H1 (cell line): ENCODE results near the gene CAMTA1. TPM values are rescaled to one million over a fixed set of nuclear protein-coding genes. Genes with fewer than 3 reads are reported as not detected.

Source experiments
- CTCF ChIA-PET: fragments of 300-600 bp; sonication (Branson Sonifier 250); formaldehyde crosslinking; loops from one replicate; lab custom pipeline; 2021; ENCODE audit not compliant: partially characterized antibody; lab: Charles Lee
- POLR2A ChIA-PET: fragments of 300-600 bp; sonication (Branson Sonifier 250); formaldehyde crosslinking; loops from one replicate; lab custom pipeline; 2021; ENCODE audit warnings: inconsistent platforms; ENCODE audit not compliant: partially characterized antibody; lab: Charles Lee
- DNase-seq, 2 experiments: peaks; one replicate each; pipeline versions ENCODE4 v3.0.0 to v3.0.0-alpha.2; 2010 to 2022; ENCODE audit warnings: low spot score in 2 of 2, low read depth in 1 of 2, mixed read lengths in 1 of 2
- FAIRE-seq: peaks from 2 replicates; lab custom pipeline; 2011; peaks lifted over from hg19 to GRCh38; lab: Jason Lieb, UNC
- H2AFZ ChIP-seq: 2 replicates; pipeline ENCODE4 v1.8.1; 2012; ENCODE audit warnings: low read length, inconsistent platforms
- H2AK5ac ChIP-seq: 2 replicates; pipeline ENCODE4 v1.6.1; 2013; ENCODE audit warnings: low read depth, low read length
- H2BK120ac ChIP-seq: replicated peaks from 2 replicates; pipeline ENCODE3; 2013; ENCODE audit warnings: low read depth, low read length, inconsistent platforms
- H2BK12ac ChIP-seq: 2 replicates; pipeline ENCODE4 v1.6.1; 2013; ENCODE audit warnings: low read depth, low read length
- H2BK15ac ChIP-seq: 2 replicates; pipeline ENCODE4 v1.6.1; 2013; ENCODE audit warnings: low read length
- H2BK20ac ChIP-seq: 2 replicates; pipeline ENCODE4 v1.6.1; 2013; ENCODE audit warnings: low read length
- H2BK5ac ChIP-seq: 2 replicates; pipeline ENCODE4 v1.6.1; 2013; ENCODE audit warnings: low read depth, low read length
- H3K14ac ChIP-seq: 2 replicates; pipeline ENCODE4 v1.6.1; 2013; ENCODE audit warnings: inconsistent platforms; ENCODE audit not compliant: insufficient read length
- H3K18ac ChIP-seq: 2 replicates; pipeline ENCODE4 v1.6.1; 2013; ENCODE audit warnings: low read length; ENCODE audit errors: extremely low read depth
- H3K23ac ChIP-seq: 2 replicates; pipeline ENCODE4 v1.6.1; 2013; ENCODE audit warnings: inconsistent platforms; ENCODE audit not compliant: insufficient read length
- H3K23me2 ChIP-seq: 2 replicates; pipeline ENCODE4 v1.6.1; 2013; ENCODE audit warnings: low read depth, low read length
- H3K27ac ChIP-seq: 2 replicates; pipeline ENCODE4 v1.6.1; 2011; ENCODE audit warnings: low read depth, low read length, inconsistent platforms
- H3K27me3 ChIP-seq, 4 experiments: replicated peaks in 1 of 4; 1 replicate in 1 of 4; 2 replicates in 3 of 4; pipeline versions ENCODE4 v1.6.1 to v1.8.1; 2011 to 2013; ENCODE audit warnings: low read length in 3 of 4, mild to moderate bottlenecking in 3 of 4, inconsistent platforms in 2 of 4, mixed read lengths in 2 of 4, moderate library complexity in 1 of 4; ENCODE audit not compliant: control insufficient read depth in 3 of 4, insufficient read depth in 3 of 4; ENCODE audit errors: extremely low read depth in 1 of 4
- H3K36me3 ChIP-seq, 4 experiments: 2 replicates each; pipeline versions ENCODE4 v1.6.1 to v1.8.1; 2011 to 2013; ENCODE audit warnings: mild to moderate bottlenecking in 4 of 4, low read length in 3 of 4, moderate library complexity in 2 of 4, control low read depth in 1 of 4, inconsistent platforms in 1 of 4; ENCODE audit not compliant: insufficient read depth in 4 of 4, control insufficient read depth in 2 of 4
- H3K4ac ChIP-seq: replicated peaks from 2 replicates; pipeline ENCODE3; 2013; ENCODE audit warnings: low read length, low read depth, mixed read lengths, inconsistent platforms; ENCODE audit not compliant: insufficient read length
- H3K4me1 ChIP-seq, 4 experiments: replicated peaks in 1 of 4; 1 replicate in 1 of 4; 2 replicates in 3 of 4; pipeline versions ENCODE4 v1.6.1 to v1.8.1; 2011 to 2013; ENCODE audit warnings: low read length in 3 of 4, inconsistent platforms in 2 of 4, mixed read lengths in 1 of 4; ENCODE audit not compliant: insufficient read depth in 4 of 4, control insufficient read depth in 3 of 4
- H3K4me2 ChIP-seq, 2 experiments: 2 replicates each; pipeline versions ENCODE4 v1.6.1 to v1.8.1; 2011 to 2013; ENCODE audit warnings: low read depth in 2 of 2, low read length in 2 of 2, control low read depth in 1 of 2, inconsistent platforms in 1 of 2, mild to moderate bottlenecking in 1 of 2; ENCODE audit not compliant: insufficient read depth in 1 of 2
- H3K4me3 ChIP-seq, 4 experiments: fragments of 200-600, 300-600 bp in 1 of 4; sonication (generic), shearing (Covaris generic), sonication (Bioruptor Twin) in 1 of 4; 2 replicates each; pipeline versions ENCODE4 v1.5.1 to v1.8.1; 2011 to 2016; ENCODE audit warnings: low read length in 4 of 4, low read depth in 3 of 4, control low read depth in 2 of 4, inconsistent platforms in 2 of 4, mild to moderate bottlenecking in 2 of 4, mixed read lengths in 1 of 4, moderate library complexity in 1 of 4; ENCODE audit not compliant: insufficient read depth in 2 of 4; ENCODE audit errors: extremely low read depth in 1 of 4
- H3K56ac ChIP-seq: replicated peaks from 2 replicates; pipeline ENCODE3; 2013; ENCODE audit warnings: low read depth, mild to moderate bottlenecking, mixed read lengths, low read length, inconsistent platforms; ENCODE audit not compliant: insufficient read length
- H3K79me1 ChIP-seq: 2 replicates; pipeline ENCODE4 v1.6.1; 2013; ENCODE audit warnings: low read depth, low read length, control low read depth
- H3K79me2 ChIP-seq, 2 experiments: 2 replicates each; pipeline versions ENCODE4 v1.6.1 to v1.8.1; 2012 to 2013; ENCODE audit warnings: low read length in 2 of 2, mild to moderate bottlenecking in 2 of 2, inconsistent platforms in 1 of 2; ENCODE audit not compliant: insufficient read depth in 2 of 2, control insufficient read depth in 1 of 2
- H3K9ac ChIP-seq, 4 experiments: replicated peaks in 1 of 4; 1 replicate in 1 of 4; 2 replicates in 3 of 4; pipeline versions ENCODE4 v1.6.1 to v1.8.1; 2011 to 2013; ENCODE audit warnings: low read depth in 3 of 4, low read length in 3 of 4, control low read depth in 2 of 4, mild to moderate bottlenecking in 2 of 4, moderate library complexity in 2 of 4, inconsistent platforms in 1 of 4; ENCODE audit errors: extremely low read depth in 1 of 4
- H3K9me3 ChIP-seq, 2 experiments: 2 replicates each; pipeline versions ENCODE4 v1.6.1 to v1.8.1; 2012 to 2013; ENCODE audit warnings: mild to moderate bottlenecking in 2 of 2, moderate library complexity in 2 of 2, control low read depth in 1 of 2, inconsistent platforms in 1 of 2, low read depth in 1 of 2, low read length in 1 of 2, mixed read lengths in 1 of 2; ENCODE audit not compliant: insufficient read depth in 2 of 2
- H4K20me1 ChIP-seq, 2 experiments: replicated peaks in 1 of 2; 2 replicates each; pipeline versions ENCODE3 to v1.8.1; 2011 to 2013; ENCODE audit warnings: inconsistent platforms in 2 of 2, low read length in 2 of 2, mild to moderate bottlenecking in 1 of 2; ENCODE audit not compliant: insufficient read depth in 2 of 2, control insufficient read depth in 1 of 2
- H4K5ac ChIP-seq: 2 replicates; pipeline ENCODE4 v1.6.1; 2013; ENCODE audit warnings: low read length, low read depth, mixed read lengths, inconsistent platforms; ENCODE audit not compliant: insufficient read length
- H4K8ac ChIP-seq: 2 replicates; pipeline ENCODE4 v1.8.0; 2013; ENCODE audit warnings: mild to moderate bottlenecking, moderate library complexity, low read length, inconsistent platforms; ENCODE audit not compliant: insufficient read depth; ENCODE audit errors: extremely low read depth
- H4K91ac ChIP-seq: replicated peaks from 2 replicates; pipeline ENCODE3; 2013; ENCODE audit warnings: low read length, mixed read lengths, inconsistent platforms; ENCODE audit not compliant: insufficient read length
- BRCA1 ChIP-seq: IDR thresholded peaks from 2 replicates; pipeline ENCODE4 v1.6.1; 2012; ENCODE audit warnings: low read depth, low read length, improper control_type of control experiment
- CBX5 ChIP-seq: fragments of 300-800, 300-1000 bp; sonication (generic); IDR thresholded peaks from 2 replicates; pipeline ENCODE4 v1.7.1; 2016; ENCODE audit warnings: antibody characterized with exemption, low read length, low read depth
- CBX8 ChIP-seq: fragments of 300-800, 300-1000 bp; sonication (generic); IDR thresholded peaks from 2 replicates; pipeline ENCODE4 v1.7.1; 2016; ENCODE audit warnings: low read depth, low read length, borderline replicate concordance
- CHD1 ChIP-seq: IDR thresholded peaks from 2 replicates; pipeline ENCODE4 v1.6.1; 2012; ENCODE audit warnings: low read depth, low read length, improper control_type of control experiment
- CHD2 ChIP-seq: IDR thresholded peaks from 2 replicates; pipeline ENCODE4 v1.6.1; 2012; ENCODE audit warnings: low read length, improper control_type of control experiment
- CREB1 ChIP-seq: IDR thresholded peaks from 2 replicates; pipeline ENCODE4 v1.6.1; 2012; ENCODE audit warnings: inconsistent platforms
- E2F6 ChIP-seq: IDR thresholded peaks from 2 replicates; pipeline ENCODE4 v1.6.1; 2012; ENCODE audit warnings: inconsistent platforms
- KDM5A ChIP-seq: fragments of 200-600 bp; IDR thresholded peaks from 2 replicates; pipeline ENCODE4 v1.7.1; 2012; ENCODE audit warnings: mild to moderate bottlenecking, low read length, inconsistent platforms, mixed read lengths
- MAFK ChIP-seq: IDR thresholded peaks from 2 replicates; pipeline ENCODE4 v1.6.1; 2012; ENCODE audit warnings: low read depth, mild to moderate bottlenecking, improper control_type of control experiment, low read length
- PHF8 ChIP-seq: fragments of 200-600 bp; sonication (generic); conservative IDR thresholded peaks from 2 replicates; pipeline ENCODE4 v1.7.1; 2012; ENCODE audit warnings: low read depth, mild to moderate bottlenecking, inconsistent platforms, low read length, moderate library complexity
- RXRA ChIP-seq: IDR thresholded peaks from 2 replicates; pipeline ENCODE4 v1.6.1; 2011; ENCODE audit warnings: low read depth, mild to moderate bottlenecking, low read length, moderate library complexity; ENCODE audit not compliant: insufficient read depth
- TEAD4 ChIP-seq: IDR thresholded peaks from 2 replicates; pipeline ENCODE4 v1.6.1; 2012; ENCODE audit warnings: low read depth, low read length, inconsistent platforms, mixed read lengths
- WGBS, 2 experiments: shearing (Covaris generic) in 1 of 2; methylation state at CpG; one replicate each; pipeline versions ENCODE4 v1.1.6 to v1.1.7; 2013 to 2015; ENCODE audit warnings: low lambda C conversion rate in 2 of 2, mixed read lengths in 2 of 2, inconsistent platforms in 1 of 2, low coverage in 1 of 2, missing lambda C conversion rate in 1 of 2; ENCODE audit not compliant: insufficient replicate concordance in 2 of 2, insufficient coverage in 1 of 2, insufficient read length in 1 of 2; ENCODE audit errors: extremely low coverage in 1 of 2, missing lambda C conversion rate in 1 of 2; 5-methylcytosine and 5-hydroxymethylcytosine counted together
- polyA plus RNA-seq, 7 experiments: library from polyadenylated mRNA; depleted of rRNA in 3 of 7; stranded (reverse) in 5 of 7; unstranded in 2 of 7; fragments of >200 nt in 5 of 7; fragments of 200-250 nt in 2 of 7; gene quantifications; 1 replicate in 5 of 7; 2 replicates in 1 of 7; 4 replicates in 1 of 7; pipeline versions ENCODE4 v1.2.1 to v1.2.3, GENCODE V29; 2011 to 2013; ENCODE audit warnings: missing spikeins in 2 of 7, mixed read lengths in 2 of 7
- total RNA-seq: library from RNA; stranded (reverse); fragmentation: NEBNext Ultra II Directional; extraction: Animal tissue kit (Norgen Biotek cat#: 25700); gene quantifications from 2 replicates; pipeline ENCODE4 v1.2.1, GENCODE V29; 2021

CAMTA1 gene
- total and polyA plus RNA-seq, 2 of the 8 experiments (the other 6 are each of a cell fraction or from before 2014, with no cell fraction given): 65.0 to 119 TPM

DNA sequence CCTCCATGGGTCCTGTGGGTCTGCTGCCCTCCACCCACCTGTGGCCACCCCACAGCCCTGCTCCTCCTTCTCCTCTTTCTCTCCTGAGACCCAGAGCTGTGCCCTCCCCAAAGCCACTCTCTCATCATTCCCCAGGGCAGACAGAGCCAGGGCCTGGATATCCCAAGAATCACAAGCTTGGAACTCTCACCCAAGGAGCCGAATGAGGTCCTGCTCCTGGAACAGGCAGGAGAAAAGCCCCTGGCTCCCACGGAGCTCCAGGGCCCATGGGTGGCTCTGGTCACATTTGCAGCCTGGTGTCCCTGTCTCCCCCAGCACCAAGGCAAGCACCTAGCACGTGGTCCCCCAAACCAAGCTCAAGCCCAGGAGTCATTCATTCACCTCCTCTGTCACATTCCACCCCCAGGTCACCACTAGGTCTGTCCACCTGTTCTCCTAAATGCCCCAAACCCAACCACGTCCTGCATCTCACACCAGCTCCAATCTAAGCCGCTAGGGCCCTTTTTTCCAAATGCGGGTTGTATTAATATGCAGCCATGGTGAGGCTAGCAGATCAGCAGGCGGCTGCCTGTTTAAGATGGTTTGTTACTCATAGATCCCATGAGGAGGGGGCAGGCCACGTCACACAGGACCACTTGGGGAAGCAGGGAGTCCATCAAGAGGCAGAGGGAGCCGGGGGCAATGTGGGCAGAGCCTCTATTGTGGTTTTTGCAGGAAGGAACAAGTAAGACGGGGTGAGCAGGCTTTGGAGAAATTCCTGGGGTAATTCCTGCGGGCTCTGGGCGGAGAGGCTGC lies 770.3 kb downstream of the CAMTA1 start:
- Histone ChIP-seq H3K23ac (no peak overlapping the region), H3K9me3 (peaks cover 0 to 3% of the 10 kb centered on the region in 2 experiments; a peak in 1 of 4 replicates), H2AFZ (no peak overlapping the region), H3K4me3 (no peak overlapping the region), H2BK120ac (no peak overlapping the region), H4K8ac (no peak overlapping the region)
- TF ChIP-seq KDM5A: no peak
- TF ChIP-seq CHD2: no peak
- no peak for TF ChIP-seq BRCA1
- TF ChIP-seq CREB1: no peak
- no peak for TF ChIP-seq TEAD4
- TF ChIP-seq RXRA: no peak
- TF ChIP-seq CHD1: no peak
- no peak for TF ChIP-seq CBX8
- no peak for TF ChIP-seq CBX5
- no peak for TF ChIP-seq PHF8
- no peak for TF ChIP-seq E2F6
- TF ChIP-seq MAFK: no peak
- TF ChIP-seq, all 59 proteins: peak for 0
- ChIA-PET CTCF (interaction anchor here (0.8 to 1.5 kb wide), 7 partner anchors 9 to 271 kb away, joined by 3 to 6 read pairs (median 3); no protein-coding TSS in a partner anchor), POLR2A (no interaction called here)
- Histone ChIP-seq H3K4ac (no peak overlapping the region), H3K79me2 (no peaks in the 10 kb centered on the region), H2BK5ac (no peak overlapping the region), H4K91ac (no peak overlapping the region), H2BK12ac (no peak overlapping the region), H4K20me1 (no peaks in the 10 kb centered on the region), H3K79me1 (no peaks in the 10 kb centered on the region), H3K27ac (no peak overlapping the region), H4K5ac (no peak overlapping the region), H3K23me2 (no peaks in the 10 kb centered on the region), H2AK5ac (no peak overlapping the region), H3K14ac (no peak overlapping the region), H2BK15ac (no peak overlapping the region), H3K36me3 (no peaks in the 10 kb centered on the region), H3K9ac (no peak overlapping the region), H3K4me1 (peaks cover 0 to 9% (median 4%) of the 10 kb centered on the region in 4 experiments; a peak in 5 of 7 replicates), H3K18ac (no peak overlapping the region; the same call in 1 of the 2 replicates), H2BK20ac (no peak overlapping the region), H3K27me3 (no peaks in the 10 kb centered on the region), H3K56ac (no peak overlapping the region), H3K4me2 (no peak overlapping the region)
- FAIRE-seq (no peak), DNase-seq (no peak)
- WGBS, 2 experiments: 79% methylated on average over 12 of the region's 12 CpGs; no CpG with 5 or more reads in 1 of the 2 experiments
